ENCODE results near the gene SENP5. TPM values are rescaled to one million over a fixed set of nuclear protein-coding genes. Genes with fewer than 3 reads are reported as not detected.

SENP5 gene
- total and polyA plus RNA-seq, 2 of the 8 experiments (the other 6 are each of a cell fraction or from before 2014, with no cell fraction given): 6.7 to 27.3 TPM

GRCh38 chr3:196931157-196931556 lies 63.4 kb downstream of the SENP5 start:
- Histone ChIP-seq H3K14ac (ENCODE audit: insufficient read length) (no peak overlapping the region), H3K18ac (ENCODE audit: extremely low read depth, low read length) (no peak overlapping the region), H2BK12ac (ENCODE audit: low read depth, low read length) (no peak overlapping the region), H3K4ac (replicated peaks; ENCODE audit: insufficient read length, low read depth, low read length) (no peak overlapping the region), H3K56ac (replicated peaks; ENCODE audit: insufficient read length, low read depth, low read length) (no peak overlapping the region), H3K9ac (replicated peaks in 1 of 4; ENCODE audit: extremely low read depth in 1 of 4, low read depth in 3 of 4, low read length in 3 of 4) (peak overlapping the region in 1 of 4 experiments; percentile 49; a peak in 1 of 7 replicates), H3K4me2 (ENCODE audit: insufficient read depth in 1 of 2, low read depth in 2 of 2, low read length in 2 of 2) (no peak overlapping the region), H3K27ac (ENCODE audit: low read depth, low read length) (no peak overlapping the region), H2BK20ac (ENCODE audit: low read length) (no peak overlapping the region), H4K8ac (ENCODE audit: extremely low read depth, insufficient read depth, low read length) (no peak overlapping the region), H3K9me3 (ENCODE audit: insufficient read depth in 2 of 2, low read depth in 1 of 2, low read length in 1 of 2) (no peaks in the 10 kb centered on the region), H3K23ac (ENCODE audit: insufficient read length) (no peak overlapping the region), H2BK5ac (ENCODE audit: low read depth, low read length) (no peak overlapping the region), H3K79me1 (ENCODE audit: low read depth, low read length) (no peaks in the 10 kb centered on the region), H4K20me1 (replicated peaks in 1 of 2; ENCODE audit: control insufficient read depth in 1 of 2, insufficient read depth in 2 of 2, low read length in 2 of 2) (peaks cover 0 to 4% of the 10 kb centered on the region in 2 experiments), H3K27me3 (replicated peaks in 1 of 4; ENCODE audit: control insufficient read depth in 3 of 4, extremely low read depth in 1 of 4, insufficient read depth in 3 of 4, low read length in 3 of 4) (no peaks in the 10 kb centered on the region), H4K91ac (replicated peaks; ENCODE audit: insufficient read length, low read length) (no peak overlapping the region), H2BK120ac (replicated peaks; ENCODE audit: low read depth, low read length) (no peak overlapping the region), H2AK5ac (ENCODE audit: low read depth, low read length) (no peak overlapping the region), H3K23me2 (ENCODE audit: low read depth, low read length) (no peaks in the 10 kb centered on the region), H4K5ac (ENCODE audit: insufficient read length, low read depth, low read length) (no peak overlapping the region), H2AFZ (ENCODE audit: low read length) (no peak overlapping the region), H3K36me3 (ENCODE audit: control insufficient read depth in 2 of 4, insufficient read depth in 4 of 4, low read length in 3 of 4) (peaks cover 17 to 47% (median 42%) of the 10 kb centered on the region in 4 experiments), H2BK15ac (ENCODE audit: low read length) (no peak overlapping the region), H3K79me2 (ENCODE audit: control insufficient read depth in 1 of 2, insufficient read depth in 2 of 2, low read length in 2 of 2) (no peaks in the 10 kb centered on the region), H3K4me3 (ENCODE audit: extremely low read depth in 1 of 4, insufficient read depth in 2 of 4, low read depth in 3 of 4, low read length in 4 of 4) (no peak overlapping the region), H3K4me1 (replicated peaks in 1 of 4; ENCODE audit: control insufficient read depth in 3 of 4, insufficient read depth in 4 of 4, low read length in 3 of 4) (no peaks in the 10 kb centered on the region)
- DNase-seq (ENCODE audit: low read depth in 1 of 2, low spot score in 2 of 2): no peak
- TF ChIP-seq TAF1 (IDR thresholded peaks at IDR 0.05; ENCODE audit: low read depth, low read length) (no peak), USF2 (IDR thresholded peaks at IDR 0.05; ENCODE audit: low read length) (no peak), CBX8 (IDR thresholded peaks at IDR 0.05; ENCODE audit: borderline replicate concordance, low read depth, low read length) (no peak), ATF2 (IDR thresholded peaks at IDR 0.05; ENCODE audit: low read length) (no peak), SAP30 (IDR thresholded peaks at IDR 0.05; ENCODE audit: insufficient read depth, insufficient replicate concordance, low read length) (no peak), POLR2A (IDR thresholded peaks at IDR 0.05; ENCODE audit: control extremely low read depth in 1 of 2, low read depth in 2 of 2, low read length in 2 of 2) (no peak), CHD1 (IDR thresholded peaks at IDR 0.05; ENCODE audit: low read depth, low read length) (no peak), FOSL1 (IDR thresholded peaks at IDR 0.05; ENCODE audit: insufficient read depth, low read depth, low read length) (no peak), CBX5 (IDR thresholded peaks at IDR 0.05; ENCODE audit: low read depth, low read length) (no peak), TEAD4 (IDR thresholded peaks at IDR 0.05; ENCODE audit: low read depth, low read length) (no peak)
- 94% methylated on average over 4 of the region's 4 CpGs; no CpG with 5 or more reads in 1 of the 2 experiments for WGBS, 2 experiments (ENCODE audit: extremely low coverage in 1 of 2, insufficient coverage in 1 of 2, insufficient read length in 1 of 2, insufficient replicate concordance in 2 of 2, low coverage in 1 of 2, low lambda C conversion rate in 2 of 2, missing lambda C conversion rate in 1 of 2)
- ChIA-PET CTCF (ENCODE audit: partially characterized antibody) (interaction anchor here (1.3 kb wide), 1 partner anchor 8 kb away, joined by 3 read pairs; no protein-coding TSS in a partner anchor), POLR2A (ENCODE audit: partially characterized antibody) (interaction anchor here (0.7 to 1.0 kb wide), 3 partner anchors 9 to 77 kb away, joined by 3 read pairs; partner anchors contain the start of gene NCBP2)
- no peak for FAIRE-seq
